ENCODE results near the gene CROCC2. TPM values are rescaled to one million over a fixed set of nuclear protein-coding genes. Genes with fewer than 3 reads are reported as not detected.
A peak's percentile ranks its signal among the peaks of the same experiment; 100 is the strongest.

CROCC2 gene
- total RNA-seq, 1 donor from 2014 or later = not detected

GRCh38 chr2:240953426-240954410, 47.6 kb downstream of the CROCC2 start:
- peak; percentile 71 for DNase-seq (ENCODE audit: low spot score)

GRCh38 chr2:240954436-240955305, 48.5 kb downstream of the CROCC2 start:
- peak; percentile 62 for DNase-seq (ENCODE audit: low spot score)

- peak; percentile 74 for DNase-seq (ENCODE audit: low spot score)
Measured at GRCh38 chr2:240955306-240956170, 49.4 kb downstream of the CROCC2 start.

GRCh38 chr2:240956171-240956934, 50.2 kb downstream of the CROCC2 start:
- peak; percentile 86 for DNase-seq (ENCODE audit: low spot score)

GRCh38 chr2:240956935-240957655, 51.0 kb downstream of the CROCC2 start:
- DNase-seq (ENCODE audit: low spot score) = peak; percentile 67

- peak; percentile 84 for DNase-seq (ENCODE audit: low spot score)
Measured at GRCh38 chr2:240957656-240958365, 51.7 kb downstream of the CROCC2 start.

- DNase-seq (ENCODE audit: low spot score) = peak; percentile 87
Measured at GRCh38 chr2:240958366-240959213, 52.5 kb downstream of the CROCC2 start.

- DNase-seq (ENCODE audit: low spot score) = peak; percentile 86
Measured at GRCh38 chr2:240959214-240959940, 53.2 kb downstream of the CROCC2 start.

- DNase-seq (ENCODE audit: low spot score) = peak; percentile 88
Measured at GRCh38 chr2:240959941-240960308, 53.8 kb downstream of the CROCC2 start.

- DNase-seq (ENCODE audit: low spot score) = peak; percentile 87
Measured at GRCh38 chr2:240960309-240960970, 54.3 kb downstream of the CROCC2 start.

GRCh38 chr2:240960971-240961876, 55.1 kb downstream of the CROCC2 start:
- DNase-seq (ENCODE audit: low spot score) = peak; percentile 65

GRCh38 chr2:240961910-240962299, 55.8 kb downstream of the CROCC2 start:
- no peak for DNase-seq (ENCODE audit: low spot score)

GRCh38 chr2:240962300-240963064, 56.3 kb downstream of the CROCC2 start:
- peak; percentile 89 for DNase-seq (ENCODE audit: low spot score)

GRCh38 chr2:240963065-240963867, 57.1 kb downstream of the CROCC2 start:
- DNase-seq (ENCODE audit: low spot score) = peak; percentile 81

Measured in mesenteric fat pad (tissue), 1 donor.